ENCODE results near the gene ABHD17C. TPM values are rescaled to one million over a fixed set of nuclear protein-coding genes. Genes with fewer than 3 reads are reported as not detected.

ABHD17C gene
- total and polyA plus RNA-seq, 2 of the 8 experiments (the other 6 are each of a cell fraction or from before 2014, with no cell fraction given), result 20.2 to 29.8 TPM

- H3K56ac ChIP-seq (replicated peaks; ENCODE audit: insufficient read length, low read depth, low read length), result no peak overlapping the region
- no peaks in the 10 kb centered on the region for H4K20me1 ChIP-seq (replicated peaks in 1 of 2; ENCODE audit: control insufficient read depth in 1 of 2, insufficient read depth in 2 of 2, low read length in 2 of 2)
- no peak overlapping the region for H2BK5ac ChIP-seq (ENCODE audit: low read depth, low read length)
- 0 out of 2 replicates have a peak overlapping the region, but pooled peaks have one; percentile 41 for H2BK12ac ChIP-seq (ENCODE audit: low read depth, low read length)
- 88% methylated on average over 5 of the region's 5 CpGs; no CpG with 5 or more reads in 1 of the 2 experiments for WGBS, 2 experiments (ENCODE audit: extremely low coverage in 1 of 2, insufficient coverage in 1 of 2, insufficient read length in 1 of 2, insufficient replicate concordance in 2 of 2, low coverage in 1 of 2, low lambda C conversion rate in 2 of 2, missing lambda C conversion rate in 1 of 2)
- H3K9ac ChIP-seq (replicated peaks in 1 of 4; ENCODE audit: extremely low read depth in 1 of 4, low read depth in 3 of 4, low read length in 3 of 4), result no peak overlapping the region
- peaks cover 0 to 30% of the 10 kb centered on the region in 2 experiments; a peak in 2 of 4 replicates for H3K79me2 ChIP-seq (ENCODE audit: control insufficient read depth in 1 of 2, insufficient read depth in 2 of 2, low read length in 2 of 2)
- peaks cover 5 to 9% of the 10 kb centered on the region in 2 experiments; a peak in 3 of 4 replicates for H3K9me3 ChIP-seq (ENCODE audit: insufficient read depth in 2 of 2, low read depth in 1 of 2, low read length in 1 of 2)
- H4K5ac ChIP-seq (ENCODE audit: insufficient read length, low read depth, low read length), result no peak overlapping the region
- H3K4me1 ChIP-seq (replicated peaks in 1 of 4; ENCODE audit: control insufficient read depth in 3 of 4, insufficient read depth in 4 of 4, low read length in 3 of 4), result no peaks in the 10 kb centered on the region; a peak in 1 of 7 replicates
- H2AFZ ChIP-seq (ENCODE audit: low read length), result no peak overlapping the region
- H3K4me3 ChIP-seq (ENCODE audit: extremely low read depth in 1 of 4, insufficient read depth in 2 of 4, low read depth in 3 of 4, low read length in 4 of 4), result no peak overlapping the region
- H3K27ac ChIP-seq (ENCODE audit: low read depth, low read length), result no peak overlapping the region
- no peaks in the 10 kb centered on the region for H3K23me2 ChIP-seq (ENCODE audit: low read depth, low read length)
- H3K14ac ChIP-seq (ENCODE audit: insufficient read length), result no peak overlapping the region
- POLR2A ChIA-PET (ENCODE audit: partially characterized antibody), result no interaction called here
- no peak overlapping the region for H3K23ac ChIP-seq (ENCODE audit: insufficient read length)
- H2AK5ac ChIP-seq (ENCODE audit: low read depth, low read length), result no peak overlapping the region
- no peak overlapping the region for H3K18ac ChIP-seq (ENCODE audit: extremely low read depth, low read length)
- H3K79me1 ChIP-seq (ENCODE audit: low read depth, low read length), result no peaks in the 10 kb centered on the region
- no peak for FAIRE-seq
- H2BK120ac ChIP-seq (replicated peaks; ENCODE audit: low read depth, low read length), result no peak overlapping the region
- CTCF ChIA-PET (ENCODE audit: partially characterized antibody), result interaction anchor here (1.3 kb wide), 1 partner anchor 49 kb away, joined by 4 read pairs; no protein-coding TSS in a partner anchor
- H2BK20ac ChIP-seq (ENCODE audit: low read length), result no peak overlapping the region
- DNase-seq (ENCODE audit: low read depth in 1 of 2, low spot score in 2 of 2), result no peak
- H4K8ac ChIP-seq (ENCODE audit: extremely low read depth, insufficient read depth, low read length), result no peak overlapping the region
- no peak for TF ChIP-seq SIX5 (IDR thresholded peaks at IDR 0.05; ENCODE audit: low read depth, low read length)
- no peak for TF ChIP-seq USF2 (IDR thresholded peaks at IDR 0.05; ENCODE audit: low read length)
- no peak for TF ChIP-seq BRCA1 (IDR thresholded peaks at IDR 0.05; ENCODE audit: low read depth, low read length)
- no peak for TF ChIP-seq CHD1 (IDR thresholded peaks at IDR 0.05; ENCODE audit: low read depth, low read length)
- TF ChIP-seq SRF (IDR thresholded peaks at IDR 0.05; ENCODE audit: low read depth, low read length), result no peak
- TF ChIP-seq SP4 (IDR thresholded peaks at IDR 0.05; ENCODE audit: low read length), result no peak
- TF ChIP-seq TEAD4 (IDR thresholded peaks at IDR 0.05; ENCODE audit: low read depth, low read length), result no peak
- H2BK15ac ChIP-seq (ENCODE audit: low read length), result no peak overlapping the region
- H3K27me3 ChIP-seq (replicated peaks in 1 of 4; ENCODE audit: control insufficient read depth in 3 of 4, extremely low read depth in 1 of 4, insufficient read depth in 3 of 4, low read length in 3 of 4), result no peaks in the 10 kb centered on the region
- no peak overlapping the region for H3K4ac ChIP-seq (replicated peaks; ENCODE audit: insufficient read length, low read depth, low read length)
- H3K4me2 ChIP-seq (ENCODE audit: insufficient read depth in 1 of 2, low read depth in 2 of 2, low read length in 2 of 2), result no peak overlapping the region
- peaks cover 0 to 10% (median 4%) of the 10 kb centered on the region in 4 experiments; a peak in 5 of 8 replicates for H3K36me3 ChIP-seq (ENCODE audit: control insufficient read depth in 2 of 4, insufficient read depth in 4 of 4, low read length in 3 of 4)
- no peak overlapping the region for H4K91ac ChIP-seq (replicated peaks; ENCODE audit: insufficient read length, low read length)
Observed at GRCh38 chr15:80727596-80727995, 32.5 kb downstream of the ABHD17C start.

Measured in H1 (cell line).